Mesodermal cell (in vitro differentiated cells): ENCODE measurements around the gene C12orf54.

ENCODE experiments used
- H3K27ac ChIP-seq: 2 replicates; pipeline ENCODE4 v1.7.0; 2013; ENCODE audit warnings: mild to moderate bottlenecking, low read depth, low read length, moderate library complexity; ENCODE audit not compliant: severe bottlenecking
- H3K36me3 ChIP-seq: 2 replicates; pipeline ENCODE4 v1.7.1; 2013; ENCODE audit warnings: mild to moderate bottlenecking, low read length, moderate library complexity; ENCODE audit not compliant: control insufficient read depth, insufficient read depth
- H3K4me1 ChIP-seq: one replicate; pipeline ENCODE4 v1.7.1; 2013; ENCODE audit warnings: mild to moderate bottlenecking, low read length; ENCODE audit not compliant: insufficient read depth, control insufficient read depth, poor library complexity, severe bottlenecking
- H3K4me3 ChIP-seq: 2 replicates; pipeline ENCODE4 v1.7.0; 2013; ENCODE audit warnings: low read length, control low read depth, mild to moderate bottlenecking; ENCODE audit not compliant: insufficient read depth, poor library complexity, severe bottlenecking; ENCODE audit errors: extremely low read depth
- H3K9me3 ChIP-seq: 2 replicates; pipeline ENCODE4 v1.7.1; 2013; ENCODE audit warnings: mild to moderate bottlenecking, low read length, moderate library complexity; ENCODE audit not compliant: control insufficient read depth
- WGBS, 2 experiments: methylation state at CpG; one replicate each; pipeline ENCODE4 v1.1.5; 2013; ENCODE audit warnings: missing lambda C conversion rate in 2 of 2; ENCODE audit not compliant: insufficient coverage in 2 of 2; 5-methylcytosine and 5-hydroxymethylcytosine counted together

Gene C12orf54

GRCh38 chr12:48545833-48546469 lies 63.7 kb downstream of the C12orf54 start:
- Histone ChIP-seq H3K9me3 (no peaks in the 10 kb centered on the region), H3K27ac (no peak overlapping the region), H3K4me3 (no peak overlapping the region), H3K4me1 (no peaks in the 10 kb centered on the region), H3K36me3 (no peaks in the 10 kb centered on the region)
- WGBS, 2 experiments: 76 to 87% methylated on average over 2 to 3 of the region's 4 CpGs
